A673 (cell line): ENCODE data around the gene GOSR1. TPM values are rescaled to one million over a fixed set of nuclear protein-coding genes. Genes with fewer than 3 reads are reported as not detected.

ENCODE experiments used
- BruUV-seq: library from RNA; stranded (reverse); fragments of 400-500 nt; replicated peaks from 2 replicates; lab custom pipeline; 2021; lab: Mats Ljungman, UMichigan
- CTCF ChIA-PET: fragments of 300-600 bp; sonication (Branson Sonifier 250); formaldehyde crosslinking; loops from one replicate; lab custom pipeline; 2022; ENCODE audit warnings: antibody characterized with exemption; lab: Charles Lee
- POLR2A ChIA-PET: fragments of 300-600 bp; sonication (Branson Sonifier 250); formaldehyde crosslinking; loops from one replicate; lab custom pipeline; 2022; ENCODE audit warnings: antibody characterized with exemption; ENCODE audit not compliant: low non-redundant PET; lab: Charles Lee
- DNase-seq: peaks from one replicate; pipeline ENCODE4 v3.0.0-alpha.2; 2015; ENCODE audit warnings: low spot score
- H3K27ac ChIP-seq: fragments of 200-600 bp; sonication (generic); 2 replicates; pipeline ENCODE4 v1.5.1; 2016; ENCODE audit warnings: mixed run types, low read depth, mild to moderate bottlenecking, mixed read lengths, antibody characterized with exemption, low read length; ENCODE audit not compliant: poor library complexity, severe bottlenecking
- H3K27me3 ChIP-seq: fragments of 200-600 bp; sonication (generic); replicated peaks from 2 replicates; pipeline ENCODE4 v1.6.1; 2017; ENCODE audit warnings: mixed run types, low read depth, mild to moderate bottlenecking, mixed read lengths, antibody characterized with exemption, low read length; ENCODE audit not compliant: insufficient read depth, poor library complexity
- H3K36me3 ChIP-seq: fragments of 200-600 bp; sonication (generic); 2 replicates; pipeline ENCODE4 v1.6.1; 2016; ENCODE audit warnings: mixed run types, mild to moderate bottlenecking, mixed read lengths, antibody characterized with exemption, low read length; ENCODE audit not compliant: insufficient read depth, poor library complexity, severe bottlenecking
- H3K4me1 ChIP-seq: fragments of 200-600 bp; sonication (generic); 2 replicates; pipeline ENCODE4 v1.6.1; 2017; ENCODE audit warnings: mixed run types, mild to moderate bottlenecking, mixed read lengths, antibody characterized with exemption, low read length; ENCODE audit not compliant: insufficient read depth, poor library complexity, severe bottlenecking
- H3K4me3 ChIP-seq: fragments of 200-600 bp; sonication (generic); 2 replicates; pipeline ENCODE4 v1.5.1; 2016; ENCODE audit warnings: low read depth, mixed run types, mild to moderate bottlenecking, mixed read lengths, low read length; ENCODE audit not compliant: poor library complexity, severe bottlenecking
- H3K9me3 ChIP-seq: fragments of 200-600 bp; sonication (generic); 2 replicates; pipeline ENCODE4 v1.6.1; 2016; ENCODE audit warnings: mixed run types, low read depth, mild to moderate bottlenecking, mixed read lengths, antibody characterized with exemption, low read length; ENCODE audit not compliant: poor library complexity, severe bottlenecking
- EZH2 ChIP-seq: fragments of 200-600 bp; sonication (generic); IDR thresholded peaks from 2 replicates; pipeline ENCODE4 v1.6.1; 2017; ENCODE audit warnings: borderline replicate concordance, low read depth, mild to moderate bottlenecking, mixed read lengths, antibody characterized with exemption, low read length; ENCODE audit not compliant: poor library complexity, severe bottlenecking
- intact Hi-C: fragments of 100-400 bp; cut with micrococcal nuclease; formaldehyde crosslinking; loops from one replicate; pipeline ENCODE4 v1.10.0; 2022; ENCODE audit not compliant: unreplicated experiment
- total RNA-seq: library from RNA; stranded (reverse); gene quantifications from 2 replicates; pipeline ENCODE4 v1.2.3, GENCODE V29; 2021
- TF ChIP-seq, protein P1 (sequence below): fragments of 300-800, 200-600 bp; sonication (generic); conservative IDR thresholded peaks from 2 replicates; pipeline ENCODE4 v1.5.1; 2017; ENCODE audit warnings: low read depth, mild to moderate bottlenecking, antibody characterized with exemption, low read length, moderate library complexity, mixed read lengths

The GOSR1 gene
- total RNA-seq, 1 experiment from 2014 or later, result 69.1 TPM

DNA sequence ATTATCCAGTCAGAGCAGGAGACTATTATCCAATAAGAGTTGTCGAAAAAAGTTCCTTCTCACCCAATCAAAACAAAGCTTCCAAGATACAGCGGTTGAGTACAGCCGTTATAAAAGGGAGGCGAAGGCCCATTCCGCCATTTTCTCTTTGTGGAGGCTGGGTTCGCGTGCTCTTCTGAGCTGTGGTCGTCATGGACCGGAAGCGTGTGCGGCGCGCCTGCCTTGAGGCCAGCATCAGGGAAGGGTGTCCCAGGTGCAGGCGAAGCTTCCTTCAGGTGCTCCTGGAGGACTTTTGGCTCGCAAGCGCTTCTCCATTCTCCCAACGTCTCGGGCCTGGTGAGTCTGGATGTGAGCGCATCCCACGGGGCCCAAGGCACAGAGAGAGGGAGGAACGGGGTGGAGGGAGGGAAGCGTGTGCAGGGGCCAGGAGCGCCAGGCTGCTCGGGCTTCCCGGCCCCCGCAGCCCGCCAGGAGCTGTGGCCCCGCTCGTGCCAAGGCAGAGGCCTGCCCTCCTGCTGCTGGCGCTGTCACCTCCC is 99.2 kb downstream of the GOSR1 start:
- ChIA-PET POLR2A (no interaction called here), CTCF (no interaction called here)
- no TSS peak for BruUV-seq
- Histone ChIP-seq H3K9me3 (no peaks in the 10 kb centered on the region), H3K27me3 (no peaks in the 10 kb centered on the region), H3K4me3 (no peak overlapping the region), H3K36me3 (no peaks in the 10 kb centered on the region), H3K27ac (no peak overlapping the region), H3K4me1 (no peaks in the 10 kb centered on the region)
- TF ChIP-seq, protein P1, sequence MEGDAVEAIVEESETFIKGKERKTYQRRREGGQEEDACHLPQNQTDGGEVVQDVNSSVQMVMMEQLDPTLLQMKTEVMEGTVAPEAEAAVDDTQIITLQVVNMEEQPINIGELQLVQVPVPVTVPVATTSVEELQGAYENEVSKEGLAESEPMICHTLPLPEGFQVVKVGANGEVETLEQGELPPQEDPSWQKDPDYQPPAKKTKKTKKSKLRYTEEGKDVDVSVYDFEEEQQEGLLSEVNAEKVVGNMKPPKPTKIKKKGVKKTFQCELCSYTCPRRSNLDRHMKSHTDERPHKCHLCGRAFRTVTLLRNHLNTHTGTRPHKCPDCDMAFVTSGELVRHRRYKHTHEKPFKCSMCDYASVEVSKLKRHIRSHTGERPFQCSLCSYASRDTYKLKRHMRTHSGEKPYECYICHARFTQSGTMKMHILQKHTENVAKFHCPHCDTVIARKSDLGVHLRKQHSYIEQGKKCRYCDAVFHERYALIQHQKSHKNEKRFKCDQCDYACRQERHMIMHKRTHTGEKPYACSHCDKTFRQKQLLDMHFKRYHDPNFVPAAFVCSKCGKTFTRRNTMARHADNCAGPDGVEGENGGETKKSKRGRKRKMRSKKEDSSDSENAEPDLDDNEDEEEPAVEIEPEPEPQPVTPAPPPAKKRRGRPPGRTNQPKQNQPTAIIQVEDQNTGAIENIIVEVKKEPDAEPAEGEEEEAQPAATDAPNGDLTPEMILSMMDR, result no peak
- no peak for TF ChIP-seq EZH2
- intact Hi-C loops, result no loop called here
- no peak for DNase-seq

Other genes with a start within 250 kb of the GOSR1 start
- not detected in 2 replicates for gene SLC6A4, start 241.7 kb upstream of the GOSR1 start, total RNA-seq
- gene BLMH, start 185.5 kb upstream of the GOSR1 start, total RNA-seq, result 94.3 and 100 TPM in 2 replicates
- gene TMIGD1, start 143.4 kb upstream of the GOSR1 start, total RNA-seq, result not detected in 2 replicates
- 38.0 and 52.6 TPM in 2 replicates for gene CPD, start 98.5 kb upstream of the GOSR1 start, total RNA-seq